ENCODE results near the gene GP9.

GRCh38 chr3:129037093-129037419 is 23.5 kb upstream of the GP9 start:
- no peak for TF ChIP-seq POLR2A (IDR thresholded peaks at IDR 0.05)
- TF ChIP-seq CTCF (IDR thresholded peaks at IDR 0.05), result no peak
- no peak for TF ChIP-seq EP300 (IDR thresholded peaks at IDR 0.05)
